Left ventricle myocardium superior (tissue), 1 donor: ENCODE measurements around the gene GKAP1. TPM values are rescaled to one million over a fixed set of nuclear protein-coding genes. Genes with fewer than 3 reads are reported as not detected.

Experiments used
- ATAC-seq: fragments of 200-7000 bp; cut with Tn5 transposase; one replicate; pipeline ENCODE4 v1.9.1; 2020; ENCODE audit warnings: mild to moderate bottlenecking, moderate library complexity
- DNase-seq: peaks from one replicate; pipeline ENCODE4 v3.0.0-alpha.2; 2020
- intact Hi-C: fragments of 100-400 bp; cut with micrococcal nuclease; formaldehyde crosslinking; loops from one replicate; pipeline ENCODE4 v1.11.0; 2022
- total RNA-seq: library from RNA; stranded (reverse); fragmentation: NEBNext Ultra II Directional; extraction: Animal tissue kit (Norgen Biotek cat#: 25700); gene quantifications from one replicate; pipeline ENCODE4 v1.2.1, GENCODE V29; 2021
- donor health status: DM: no; HTN: yes; CAD: no; lungs with severe emphysema.

The GKAP1 gene
- total RNA-seq, 1 donor from 2014 or later = 25.3 TPM

GRCh38 chr9:83698976-83699585, 118.5 kb downstream of the GKAP1 start:
- DNase-seq (no peak), ATAC-seq (no peak)
- intact Hi-C loops = no loop called here

GRCh38 chr9:83691492-83691891, 126.1 kb downstream of the GKAP1 start:
- ATAC-seq = no peak

More at GRCh38 chr9:83691492-83691891, 126.1 kb downstream of the GKAP1 start:
- no peak for DNase-seq
- intact Hi-C loops = no loop called here

Other genes with a start within 250 kb of the GKAP1 start
- 3.3 TPM for gene IDNK, start 194.6 kb downstream of the GKAP1 start, total RNA-seq
- gene UBQLN1, start 109.8 kb downstream of the GKAP1 start, total RNA-seq = 85.2 TPM
- gene KIF27, start 103.7 kb upstream of the GKAP1 start, total RNA-seq = 4.5 TPM
- 289 TPM for gene HNRNPK, start 162.4 kb upstream of the GKAP1 start, total RNA-seq
- gene RMI1, start 163.0 kb upstream of the GKAP1 start, total RNA-seq = 6.9 TPM